A673 (cell line): ENCODE results near the gene GJB6. TPM values are rescaled to one million over a fixed set of nuclear protein-coding genes. Genes with fewer than 3 reads are reported as not detected.
A peak's percentile ranks its signal among the peaks of the same experiment; 100 is the strongest.

ENCODE experiments used
- BruUV-seq: library from RNA; stranded (reverse); fragments of 400-500 nt; replicated peaks from 2 replicates; lab custom pipeline; 2021; lab: Mats Ljungman, UMichigan
- CTCF ChIA-PET: fragments of 300-600 bp; sonication (Branson Sonifier 250); formaldehyde crosslinking; loops from one replicate; lab custom pipeline; 2022; ENCODE audit warnings: antibody characterized with exemption; lab: Charles Lee
- POLR2A ChIA-PET: fragments of 300-600 bp; sonication (Branson Sonifier 250); formaldehyde crosslinking; loops from one replicate; lab custom pipeline; 2022; ENCODE audit warnings: antibody characterized with exemption; ENCODE audit not compliant: low non-redundant PET; lab: Charles Lee
- DNase-seq: peaks from one replicate; pipeline ENCODE4 v3.0.0-alpha.2; 2015; ENCODE audit warnings: low spot score
- H3K27ac ChIP-seq: fragments of 200-600 bp; sonication (generic); 2 replicates; pipeline ENCODE4 v1.5.1; 2016; ENCODE audit warnings: mixed run types, low read depth, mild to moderate bottlenecking, mixed read lengths, antibody characterized with exemption, low read length; ENCODE audit not compliant: poor library complexity, severe bottlenecking
- H3K27me3 ChIP-seq: fragments of 200-600 bp; sonication (generic); replicated peaks from 2 replicates; pipeline ENCODE4 v1.6.1; 2017; ENCODE audit warnings: mixed run types, low read depth, mild to moderate bottlenecking, mixed read lengths, antibody characterized with exemption, low read length; ENCODE audit not compliant: insufficient read depth, poor library complexity
- H3K36me3 ChIP-seq: fragments of 200-600 bp; sonication (generic); 2 replicates; pipeline ENCODE4 v1.6.1; 2016; ENCODE audit warnings: mixed run types, mild to moderate bottlenecking, mixed read lengths, antibody characterized with exemption, low read length; ENCODE audit not compliant: insufficient read depth, poor library complexity, severe bottlenecking
- H3K4me1 ChIP-seq: fragments of 200-600 bp; sonication (generic); 2 replicates; pipeline ENCODE4 v1.6.1; 2017; ENCODE audit warnings: mixed run types, mild to moderate bottlenecking, mixed read lengths, antibody characterized with exemption, low read length; ENCODE audit not compliant: insufficient read depth, poor library complexity, severe bottlenecking
- H3K4me3 ChIP-seq: fragments of 200-600 bp; sonication (generic); 2 replicates; pipeline ENCODE4 v1.5.1; 2016; ENCODE audit warnings: low read depth, mixed run types, mild to moderate bottlenecking, mixed read lengths, low read length; ENCODE audit not compliant: poor library complexity, severe bottlenecking
- H3K9me3 ChIP-seq: fragments of 200-600 bp; sonication (generic); 2 replicates; pipeline ENCODE4 v1.6.1; 2016; ENCODE audit warnings: mixed run types, low read depth, mild to moderate bottlenecking, mixed read lengths, antibody characterized with exemption, low read length; ENCODE audit not compliant: poor library complexity, severe bottlenecking
- CTCF ChIP-seq: fragments of 300-800, 200-600 bp; sonication (generic); conservative IDR thresholded peaks from 2 replicates; pipeline ENCODE4 v1.5.1; 2017; ENCODE audit warnings: low read depth, mild to moderate bottlenecking, antibody characterized with exemption, low read length, moderate library complexity, mixed read lengths
- EZH2 ChIP-seq: fragments of 200-600 bp; sonication (generic); IDR thresholded peaks from 2 replicates; pipeline ENCODE4 v1.6.1; 2017; ENCODE audit warnings: borderline replicate concordance, low read depth, mild to moderate bottlenecking, mixed read lengths, antibody characterized with exemption, low read length; ENCODE audit not compliant: poor library complexity, severe bottlenecking
- intact Hi-C: fragments of 100-400 bp; cut with micrococcal nuclease; formaldehyde crosslinking; loops from one replicate; pipeline ENCODE4 v1.10.0; 2022; ENCODE audit not compliant: unreplicated experiment
- total RNA-seq: library from RNA; stranded (reverse); gene quantifications from 2 replicates; pipeline ENCODE4 v1.2.3, GENCODE V29; 2021

The GJB6 gene
- total RNA-seq, 1 experiment from 2014 or later, result not detected

- Histone ChIP-seq H3K9me3 (no peaks in the 10 kb centered on the region), H3K27ac (no peak overlapping the region), H3K4me3 (no peak overlapping the region), H3K4me1 (no peaks in the 10 kb centered on the region), H3K36me3 (no peaks in the 10 kb centered on the region), H3K27me3 (no peaks in the 10 kb centered on the region)
- intact Hi-C loops, result no loop called here
- ChIA-PET CTCF (no interaction called here), POLR2A (no interaction called here)
- TF ChIP-seq EZH2, result no peak
- no peak for TF ChIP-seq CTCF
- no peak for DNase-seq
- BruUV-seq, result no TSS peak
Measured at GRCh38 chr13:20241593-20241992, 9.5 kb upstream of the GJB6 start.

GRCh38 chr13:20239748-20240147 lies 7.6 kb upstream of the GJB6 start:
- intact Hi-C loops, result no loop called here
- no peaks in the 10 kb centered on the region for H3K9me3 ChIP-seq
- no peak overlapping the region for H3K27ac ChIP-seq
- peaks cover 2% of the 10 kb centered on the region for H3K27me3 ChIP-seq
- no peaks in the 10 kb centered on the region for H3K4me1 ChIP-seq
- H3K36me3 ChIP-seq, result no peaks in the 10 kb centered on the region
- CTCF ChIA-PET, result no interaction called here
- POLR2A ChIA-PET, result no interaction called here
- TF ChIP-seq EZH2, result no peak
- no peak for TF ChIP-seq CTCF
- no TSS peak for BruUV-seq
- H3K4me3 ChIP-seq, result no peak overlapping the region
- no peak for DNase-seq

DNA sequence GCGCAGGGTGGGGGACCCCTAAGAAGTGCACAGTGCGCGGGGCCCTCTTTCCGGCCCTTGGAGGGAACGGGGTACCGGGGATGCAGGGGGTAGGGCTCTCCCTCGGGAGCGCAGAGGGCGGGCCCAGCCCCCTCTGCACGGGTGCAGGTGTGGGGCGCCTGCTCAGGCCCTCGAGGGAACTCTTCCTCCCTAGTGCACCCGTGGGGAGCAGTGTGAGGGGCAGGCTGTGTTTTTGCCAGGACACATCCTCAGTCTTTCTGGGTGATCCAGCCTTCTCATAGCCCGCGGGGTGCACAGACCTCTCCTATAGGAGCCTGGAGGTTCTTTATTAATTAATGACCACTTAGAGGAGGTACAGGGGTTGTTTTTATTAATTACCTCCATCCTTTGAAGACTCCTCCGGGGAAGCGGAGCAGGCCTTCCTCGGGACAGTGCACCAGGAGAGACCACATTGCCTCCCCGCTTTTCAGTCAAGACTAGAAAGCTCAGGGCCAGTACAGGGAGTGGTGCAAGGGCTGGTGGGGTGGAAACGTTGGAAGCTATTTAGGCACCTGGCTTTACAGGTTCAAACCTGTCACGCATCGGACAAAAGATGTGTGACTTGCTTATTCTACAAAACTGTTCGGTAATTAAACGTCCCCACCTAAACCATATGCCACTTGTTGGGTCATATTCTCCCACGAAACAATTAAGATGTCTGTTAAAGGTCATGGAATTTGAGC lies 598 bp upstream of the GJB6 start:
- no peaks in the 10 kb centered on the region for H3K36me3 ChIP-seq
- ChIA-PET CTCF (no interaction called here), POLR2A (no interaction called here)
- peaks cover 52% of the 10 kb centered on the region for H3K27me3 ChIP-seq
- no peaks in the 10 kb centered on the region for H3K9me3 ChIP-seq
- BruUV-seq, result no TSS peak
- H3K4me3 ChIP-seq, result peak overlapping the region; percentile 25
- no peak for DNase-seq
- H3K27ac ChIP-seq, result no peak overlapping the region
- intact Hi-C loops, result no loop called here
- TF ChIP-seq CTCF (no peak), EZH2 (no peak)
- H3K4me1 ChIP-seq, result no peaks in the 10 kb centered on the region
